Measurements from ENCODE around the gene HHAT.

DNA sequence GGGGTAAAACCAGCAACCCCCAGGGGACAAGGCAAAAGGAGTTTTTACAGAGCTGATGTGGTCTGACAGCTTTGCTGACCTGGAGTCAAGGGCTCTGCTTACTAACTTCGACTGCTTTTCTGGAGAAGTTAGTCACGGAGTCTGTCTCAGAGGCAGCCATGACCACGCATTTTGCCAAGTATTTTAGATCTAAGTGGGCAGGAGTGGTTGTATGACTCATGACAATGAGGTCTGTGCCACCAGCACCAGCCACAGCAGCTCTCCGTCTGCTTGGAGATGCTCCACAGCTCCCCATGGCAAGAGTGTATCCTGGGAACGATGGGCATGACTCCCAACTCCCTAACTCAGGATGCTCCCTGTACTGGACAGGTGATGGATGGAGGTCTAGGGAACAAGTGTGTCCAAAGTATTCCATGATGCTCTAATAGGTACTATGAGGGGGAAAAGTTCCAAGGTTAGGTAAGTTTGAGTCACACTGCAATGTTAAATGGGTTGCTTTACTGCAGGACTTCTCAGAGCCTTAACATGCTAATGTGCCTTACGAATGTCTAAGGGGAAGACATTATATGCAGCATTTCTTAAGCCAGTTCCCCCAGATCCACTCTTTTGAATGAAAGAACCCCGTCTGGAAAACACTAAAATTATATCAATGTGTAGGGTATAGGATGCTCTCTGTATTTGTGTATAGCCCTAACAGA lies 359.0 kb downstream of the HHAT start:
- TF ChIP-seq POLR2A (IDR thresholded peaks at IDR 0.05; ENCODE audit: low read depth, low read length): no peak
- TF ChIP-seq CTCF (IDR thresholded peaks at IDR 0.05; ENCODE audit: extremely low read depth in 1 of 2, insufficient read depth in 1 of 2, low read depth in 1 of 2, low read length in 2 of 2): no peak
- TF ChIP-seq GATA2 (IDR thresholded peaks at IDR 0.05; ENCODE audit: insufficient read depth, insufficient read length, low read depth, low read length): no peak
- no peak for TF ChIP-seq EZH2 (IDR thresholded peaks at IDR 0.05; ENCODE audit: borderline replicate concordance, low read depth, low read length, severe bottlenecking)
- TF ChIP-seq MYC (IDR thresholded peaks at IDR 0.05; ENCODE audit: low read depth, low read length): no peak
